Astrocyte (in vitro differentiated cells and primary cell): ENCODE measurements around the gene FAM228A. TPM values are rescaled to one million over a fixed set of nuclear protein-coding genes. Genes with fewer than 3 reads are reported as not detected.

Experiments
- DNase-seq: peaks from one replicate; pipeline ENCODE4 v3.0.0-alpha.2; 2010; ENCODE audit warnings: low read depth
- FAIRE-seq: peaks from 2 replicates; lab custom pipeline; 2011; peaks lifted over from hg19 to GRCh38; lab: Jason Lieb, UNC
- H2AFZ ChIP-seq: 2 replicates; pipeline ENCODE4 v1.6.0; 2012; ENCODE audit warnings: low read depth, low read length, inconsistent platforms
- H3K27ac ChIP-seq: 2 replicates; pipeline ENCODE4 v1.5.1; 2011; ENCODE audit warnings: low read depth, low read length, inconsistent platforms
- H3K27me3 ChIP-seq: 2 replicates; pipeline ENCODE4 v1.6.0; 2011; ENCODE audit warnings: low read length, inconsistent platforms; ENCODE audit not compliant: insufficient read depth
- H3K36me3 ChIP-seq: 2 replicates; pipeline ENCODE4 v1.5.1; 2011; ENCODE audit warnings: low read length, inconsistent platforms; ENCODE audit not compliant: insufficient read depth
- H3K4me1 ChIP-seq: 2 replicates; pipeline ENCODE4 v1.5.1; 2011; ENCODE audit warnings: low read length, inconsistent platforms; ENCODE audit not compliant: insufficient read depth
- H3K4me2 ChIP-seq: 2 replicates; pipeline ENCODE4 v1.6.0; 2012; ENCODE audit warnings: low read length, inconsistent platforms
- H3K4me3 ChIP-seq: 2 replicates; pipeline ENCODE4 v1.5.1; 2011; ENCODE audit warnings: low read depth, mild to moderate bottlenecking, low read length, inconsistent platforms; ENCODE audit not compliant: insufficient read depth
- H3K79me2 ChIP-seq: 2 replicates; pipeline ENCODE4 v1.6.0; 2012; ENCODE audit warnings: mild to moderate bottlenecking, low read length, inconsistent platforms; ENCODE audit not compliant: insufficient read depth
- H3K9ac ChIP-seq: 2 replicates; pipeline ENCODE4 v1.6.0; 2012; ENCODE audit warnings: mild to moderate bottlenecking, low read length, inconsistent platforms
- H3K9me3 ChIP-seq: 2 replicates; pipeline ENCODE4 v1.5.1; 2012; ENCODE audit warnings: low read depth, mild to moderate bottlenecking, low read length, inconsistent platforms; ENCODE audit not compliant: insufficient read depth
- H4K20me1 ChIP-seq: 2 replicates; pipeline ENCODE4 v1.6.0; 2012; ENCODE audit warnings: low read length, inconsistent platforms; ENCODE audit not compliant: insufficient read depth
- H3K27ac Mint-ChIP-seq: one replicate; pipeline ENCODE4 v1.8.0; 2021; ENCODE audit warnings: mild to moderate bottlenecking, mixed read lengths; ENCODE audit not compliant: unreplicated experiment
- H3K27me3 Mint-ChIP-seq: one replicate; pipeline ENCODE4 v1.8.0; 2021; ENCODE audit warnings: low read depth, mixed read lengths; ENCODE audit not compliant: unreplicated experiment
- H3K36me3 Mint-ChIP-seq: one replicate; pipeline ENCODE4 v1.8.0; 2021; ENCODE audit warnings: low read depth, mixed read lengths; ENCODE audit not compliant: unreplicated experiment
- H3K4me1 Mint-ChIP-seq: one replicate; pipeline ENCODE4 v1.8.0; 2021; ENCODE audit warnings: low read depth, mixed read lengths; ENCODE audit not compliant: unreplicated experiment
- H3K4me3 Mint-ChIP-seq: one replicate; pipeline ENCODE4 v1.8.0; 2021; ENCODE audit warnings: mild to moderate bottlenecking, moderate library complexity, mixed read lengths; ENCODE audit not compliant: unreplicated experiment
- H3K9me3 Mint-ChIP-seq: one replicate; pipeline ENCODE4 v1.8.0; 2021; ENCODE audit warnings: mild to moderate bottlenecking, mixed read lengths; ENCODE audit not compliant: unreplicated experiment
- EZH2 ChIP-seq: IDR thresholded peaks from 2 replicates; pipeline ENCODE4 v1.6.1; 2012; ENCODE audit warnings: mild to moderate bottlenecking, low read length, inconsistent platforms; ENCODE audit not compliant: insufficient read depth
- total RNA-seq: library from RNA; stranded (reverse); gene quantifications from 2 replicates; pipeline ENCODE4 v1.2.1, GENCODE V29; 2021
- TF ChIP-seq, protein P1 (sequence below): IDR thresholded peaks from 2 replicates; pipeline ENCODE4 v1.5.1; 2011; ENCODE audit warnings: low read depth, mild to moderate bottlenecking, inconsistent platforms, low read length, moderate library complexity; ENCODE audit not compliant: insufficient read depth

FAM228A gene
- total RNA-seq, 1 donor from 2014 or later: not detected

DNA sequence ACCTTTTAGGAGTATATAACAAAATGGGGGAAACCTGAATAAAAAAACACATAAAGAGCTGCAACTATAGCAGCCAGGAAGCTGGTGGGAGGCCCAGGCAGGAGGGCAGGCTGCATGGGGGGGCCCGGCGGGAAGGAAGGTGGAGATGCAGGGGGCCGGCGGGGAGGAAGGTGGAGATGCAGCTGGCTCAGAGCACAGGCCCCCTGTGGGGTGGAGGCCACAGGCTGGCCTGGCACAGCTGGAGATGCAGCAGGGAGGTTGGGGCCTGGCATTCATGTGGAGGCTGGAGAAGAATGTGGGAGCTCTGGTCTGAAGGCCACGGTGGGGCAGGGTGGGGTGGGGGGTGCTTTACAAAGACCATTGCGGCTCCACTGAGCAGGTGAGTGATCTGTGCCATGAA lies 31.4 kb downstream of the FAM228A start:
- no peak overlapping the region for H2AFZ ChIP-seq
- H3K4me1 Mint-ChIP-seq: peaks cover 9% of the 10 kb centered on the region
- peaks cover 2% of the 10 kb centered on the region for H3K36me3 ChIP-seq
- no peak for DNase-seq
- no peaks in the 10 kb centered on the region for H3K27me3 ChIP-seq
- no peak overlapping the region for H3K4me2 ChIP-seq
- H3K9me3 ChIP-seq: no peaks in the 10 kb centered on the region
- H3K27ac Mint-ChIP-seq: no peak overlapping the region
- no peaks in the 10 kb centered on the region for H3K9me3 Mint-ChIP-seq
- H3K36me3 Mint-ChIP-seq: peaks cover 46% of the 10 kb centered on the region
- H3K79me2 ChIP-seq: no peaks in the 10 kb centered on the region
- no peak for FAIRE-seq
- peaks cover 1% of the 10 kb centered on the region for H3K27me3 Mint-ChIP-seq
- no peak overlapping the region for H3K4me3 Mint-ChIP-seq
- no peak overlapping the region for H3K4me3 ChIP-seq
- H3K4me1 ChIP-seq: no peaks in the 10 kb centered on the region
- H3K9ac ChIP-seq: no peak overlapping the region
- no peak overlapping the region for H3K27ac ChIP-seq
- TF ChIP-seq EZH2: no peak
- TF ChIP-seq, protein P1, sequence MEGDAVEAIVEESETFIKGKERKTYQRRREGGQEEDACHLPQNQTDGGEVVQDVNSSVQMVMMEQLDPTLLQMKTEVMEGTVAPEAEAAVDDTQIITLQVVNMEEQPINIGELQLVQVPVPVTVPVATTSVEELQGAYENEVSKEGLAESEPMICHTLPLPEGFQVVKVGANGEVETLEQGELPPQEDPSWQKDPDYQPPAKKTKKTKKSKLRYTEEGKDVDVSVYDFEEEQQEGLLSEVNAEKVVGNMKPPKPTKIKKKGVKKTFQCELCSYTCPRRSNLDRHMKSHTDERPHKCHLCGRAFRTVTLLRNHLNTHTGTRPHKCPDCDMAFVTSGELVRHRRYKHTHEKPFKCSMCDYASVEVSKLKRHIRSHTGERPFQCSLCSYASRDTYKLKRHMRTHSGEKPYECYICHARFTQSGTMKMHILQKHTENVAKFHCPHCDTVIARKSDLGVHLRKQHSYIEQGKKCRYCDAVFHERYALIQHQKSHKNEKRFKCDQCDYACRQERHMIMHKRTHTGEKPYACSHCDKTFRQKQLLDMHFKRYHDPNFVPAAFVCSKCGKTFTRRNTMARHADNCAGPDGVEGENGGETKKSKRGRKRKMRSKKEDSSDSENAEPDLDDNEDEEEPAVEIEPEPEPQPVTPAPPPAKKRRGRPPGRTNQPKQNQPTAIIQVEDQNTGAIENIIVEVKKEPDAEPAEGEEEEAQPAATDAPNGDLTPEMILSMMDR: no peak
- no peaks in the 10 kb centered on the region for H4K20me1 ChIP-seq

DNA sequence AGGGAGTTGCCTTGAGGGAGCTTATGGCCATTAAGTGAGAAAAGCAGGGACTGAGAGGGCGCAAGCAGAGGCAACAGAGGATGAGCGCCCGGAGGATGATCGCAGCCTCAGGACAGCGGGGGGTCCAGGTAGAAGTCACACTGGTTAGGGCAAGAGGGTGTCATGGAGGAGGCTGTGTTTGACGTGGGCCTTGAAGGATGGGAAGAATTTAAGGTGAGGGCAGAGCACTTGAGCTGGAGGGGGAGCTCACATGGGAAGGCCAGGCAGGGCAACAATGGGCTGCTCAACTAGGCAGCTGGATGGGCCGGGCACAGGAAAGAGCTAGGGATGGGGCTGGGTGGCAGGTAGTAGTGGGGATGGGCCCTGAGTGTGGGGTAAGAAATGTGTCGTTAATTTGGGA lies 31.9 kb downstream of the FAM228A start:
- FAIRE-seq: no peak
- H3K36me3 ChIP-seq: peaks cover 2% of the 10 kb centered on the region
- H3K9me3 Mint-ChIP-seq: no peaks in the 10 kb centered on the region

DNA sequence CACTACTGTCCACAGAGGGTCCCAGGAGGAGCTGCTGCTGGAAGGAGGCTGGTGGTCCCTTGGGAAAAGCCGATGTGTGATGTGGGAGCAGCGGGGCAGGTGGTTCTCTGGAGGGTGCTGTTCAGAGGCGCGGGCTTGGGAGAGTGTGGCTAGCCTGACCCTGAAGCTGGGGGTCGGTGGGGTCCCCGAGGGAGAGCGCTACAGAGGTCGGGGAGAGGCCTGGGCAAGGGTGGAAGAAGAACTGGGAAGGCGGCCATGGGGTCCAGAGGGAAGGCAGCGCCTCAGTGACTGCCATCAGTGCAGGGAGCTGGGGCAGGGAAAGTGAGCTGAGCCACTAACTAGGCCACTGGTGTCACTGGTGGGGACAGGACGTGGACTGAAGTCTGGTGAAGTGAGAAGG lies 32.5 kb downstream of the FAM228A start:
- no peaks in the 10 kb centered on the region for H4K20me1 ChIP-seq
- no peaks in the 10 kb centered on the region for H3K79me2 ChIP-seq
- Mint-ChIP-seq H3K36me3 (peaks cover 45% of the 10 kb centered on the region), H3K27me3 (peaks cover 1% of the 10 kb centered on the region), H3K4me1 (peaks cover 4% of the 10 kb centered on the region), H3K27ac (no peak overlapping the region), H3K4me3 (no peak overlapping the region), H3K9me3 (no peaks in the 10 kb centered on the region)
- H3K27me3 ChIP-seq: no peaks in the 10 kb centered on the region
- H3K9me3 ChIP-seq: no peaks in the 10 kb centered on the region
- H2AFZ ChIP-seq: no peak overlapping the region
- FAIRE-seq (no peak), DNase-seq (no peak)
- H3K27ac ChIP-seq: no peak overlapping the region
- no peaks in the 10 kb centered on the region for H3K4me1 ChIP-seq
- H3K9ac ChIP-seq: no peak overlapping the region
- H3K4me3 ChIP-seq: no peak overlapping the region
- peaks cover 2% of the 10 kb centered on the region for H3K36me3 ChIP-seq
- no peak for TF ChIP-seq EZH2
- TF ChIP-seq, protein P1: no peak
- no peak overlapping the region for H3K4me2 ChIP-seq

More for the DNA sequence above, 31.9 kb downstream of the FAM228A start:
- no peaks in the 10 kb centered on the region for H3K27me3 ChIP-seq
- no peak overlapping the region for H3K9ac ChIP-seq
- H3K4me2 ChIP-seq: no peak overlapping the region
- H3K79me2 ChIP-seq: no peaks in the 10 kb centered on the region
- DNase-seq: no peak
- H4K20me1 ChIP-seq: no peaks in the 10 kb centered on the region
- no peaks in the 10 kb centered on the region for H3K9me3 ChIP-seq
- Mint-ChIP-seq H3K4me1 (peaks cover 5% of the 10 kb centered on the region), H3K27me3 (peaks cover 1% of the 10 kb centered on the region), H3K36me3 (peaks cover 43% of the 10 kb centered on the region), H3K4me3 (no peak overlapping the region), H3K27ac (no peak overlapping the region)
- H3K4me3 ChIP-seq: no peak overlapping the region
- TF ChIP-seq, protein P1: no peak
- TF ChIP-seq EZH2: no peak
- no peak overlapping the region for H3K27ac ChIP-seq
- H2AFZ ChIP-seq: no peak overlapping the region
- no peaks in the 10 kb centered on the region for H3K4me1 ChIP-seq
